Measurements from ENCODE around the gene TRIM32.

- TF ChIP-seq POLR2A (IDR thresholded peaks at IDR 0.05) (no peak), CTCF (IDR thresholded peaks at IDR 0.05) (no peak)
These were observed 39.5 kb downstream of the TRIM32 start for GRCh38 chr9:116726602-116727001.
